Natural killer cell (primary cell): ENCODE results near the gene FAT2. TPM values are rescaled to one million over a fixed set of nuclear protein-coding genes. Genes with fewer than 3 reads are reported as not detected.
A peak's percentile ranks its signal among the peaks of the same experiment; 100 is the strongest.

Experiments
- ATAC-seq, 3 donors: fragments of 150-1000 bp in 2 of 3; fragments of 200-7000 bp in 1 of 3; cut with Tn5 transposase; 1 replicate in 1 of 3; 2 replicates in 2 of 3; pipeline ENCODE4 v1.10.0; 2021; ENCODE audit warnings: mild to moderate bottlenecking in 2 of 3, moderate library complexity in 2 of 3
- DNase-seq, 2 donors: peaks; one replicate each; pipeline versions ENCODE4 v3.0.0 to v3.0.0-alpha.2; 2013 to 2021; ENCODE audit warnings: mixed read lengths in 1 of 2
- H3K27ac ChIP-seq: one replicate; pipeline ENCODE4 v1.5.1; 2013; ENCODE audit warnings: mild to moderate bottlenecking, low read length
- H3K27me3 ChIP-seq: one replicate; pipeline ENCODE4 v1.6.1; 2013; ENCODE audit warnings: low read length; ENCODE audit not compliant: control insufficient read depth, insufficient read depth
- H3K36me3 ChIP-seq: one replicate; pipeline ENCODE4 v1.6.1; 2013; ENCODE audit warnings: low read length; ENCODE audit not compliant: control insufficient read depth, insufficient read depth
- H3K4me1 ChIP-seq: one replicate; pipeline ENCODE4 v1.6.1; 2013; ENCODE audit warnings: low read length; ENCODE audit not compliant: control insufficient read depth, insufficient read depth
- H3K4me3 ChIP-seq: one replicate; pipeline ENCODE4 v1.5.1; 2013; ENCODE audit warnings: low read length
- H3K9me3 ChIP-seq: one replicate; pipeline ENCODE4 v1.6.1; 2013; ENCODE audit warnings: low read length; ENCODE audit not compliant: control insufficient read depth, insufficient read depth
- H3K27ac Mint-ChIP-seq, 2 donors: one replicate each; pipeline ENCODE4 v1.8.0; 2022; ENCODE audit warnings: mild to moderate bottlenecking in 2 of 2, mixed read lengths in 2 of 2, moderate library complexity in 1 of 2
- H3K27me3 Mint-ChIP-seq, 2 donors: one replicate each; pipeline ENCODE4 v1.8.0; 2022; ENCODE audit warnings: low read depth in 2 of 2, mixed read lengths in 2 of 2
- H3K36me3 Mint-ChIP-seq: one replicate; pipeline ENCODE4 v1.8.0; 2022; ENCODE audit warnings: mixed read lengths
- H3K4me1 Mint-ChIP-seq, 2 donors: one replicate each; pipeline ENCODE4 v1.8.0; 2022; ENCODE audit warnings: mixed read lengths in 2 of 2
- H3K4me3 Mint-ChIP-seq: one replicate; pipeline ENCODE4 v1.8.0; 2022; ENCODE audit warnings: mild to moderate bottlenecking, moderate library complexity, mixed read lengths
- H3K9me3 Mint-ChIP-seq, 2 donors: one replicate each; pipeline ENCODE4 v1.8.0; 2022; ENCODE audit warnings: mixed read lengths in 2 of 2
- CTCF ChIP-seq: fragments of 200-600 bp; IDR thresholded peaks from one replicate; pipeline ENCODE4 v1.8.0; 2022; ENCODE audit warnings: antibody characterized with exemption
- WGBS: methylation state at CpG from one replicate; pipeline ENCODE4 v1.1.7; 2013; ENCODE audit warnings: missing lambda C conversion rate; ENCODE audit not compliant: insufficient coverage; 5-methylcytosine and 5-hydroxymethylcytosine counted together
- intact Hi-C: fragments of 100-400 bp; cut with micrococcal nuclease; formaldehyde crosslinking; loops from one replicate; pipeline ENCODE4 v1.14.2; 2022
- total RNA-seq, 4 donors: library from RNA; stranded (reverse); fragments of 120-200 nt in 1 of 4; gene quantifications; one replicate each; pipeline versions ENCODE4 v1.2.3 to v1.2.4, GENCODE V29; 2013 to 2022

Gene FAT2
- total RNA-seq, 3 donors from 2014 or later (not counting 1 experiment from before 2014, with no cell fraction given): not detected

- intact Hi-C loops: no loop called here
- H3K27ac ChIP-seq: no peak overlapping the region
- DNase-seq (no peak), ATAC-seq (no peak)
- WGBS: 79% methylated on average over 4 of the region's 4 CpGs
- H3K36me3 Mint-ChIP-seq: no peaks in the 10 kb centered on the region
- H3K9me3 ChIP-seq: no peaks in the 10 kb centered on the region
- H3K36me3 ChIP-seq: no peaks in the 10 kb centered on the region
- TF ChIP-seq CTCF: no peak
- H3K9me3 Mint-ChIP-seq: no peaks in the 10 kb centered on the region
- H3K4me3 ChIP-seq: no peak overlapping the region
- peaks cover 19 to 20% of the 10 kb centered on the region in 2 donors for H3K4me1 Mint-ChIP-seq
- peaks cover 13% of the 10 kb centered on the region for H3K4me1 ChIP-seq
- no peak overlapping the region for H3K27ac Mint-ChIP-seq
- no peak overlapping the region for H3K4me3 Mint-ChIP-seq
- no peaks in the 10 kb centered on the region for H3K27me3 ChIP-seq
- peaks cover 0 to 3% of the 10 kb centered on the region in 2 donors for H3K27me3 Mint-ChIP-seq
Measured at GRCh38 chr5:151615431-151615830, 24.3 kb upstream of the FAT2 start.

- no peak for TF ChIP-seq CTCF
- ATAC-seq: no peak
- Histone ChIP-seq H3K27me3 (no peaks in the 10 kb centered on the region), H3K4me1 (peaks cover 13% of the 10 kb centered on the region), H3K36me3 (no peaks in the 10 kb centered on the region), H3K4me3 (no peak overlapping the region), H3K9me3 (no peaks in the 10 kb centered on the region), H3K27ac (no peak overlapping the region)
- no peak overlapping the region for H3K27ac Mint-ChIP-seq
- H3K9me3 Mint-ChIP-seq: no peaks in the 10 kb centered on the region
- intact Hi-C loops: no loop called here
- no peak overlapping the region for H3K4me3 Mint-ChIP-seq
- peaks cover 19 to 20% of the 10 kb centered on the region in 2 donors for H3K4me1 Mint-ChIP-seq
- WGBS: 95% methylated on average over 7 of the region's 7 CpGs
- peaks cover 0 to 6% of the 10 kb centered on the region in 2 donors for H3K27me3 Mint-ChIP-seq
- H3K36me3 Mint-ChIP-seq: no peaks in the 10 kb centered on the region
- DNase-seq: no peak
Measured at GRCh38 chr5:151614565-151614964, 23.4 kb upstream of the FAT2 start.

GRCh38 chr5:151612689-151613427, 21.7 kb upstream of the FAT2 start:
- Mint-ChIP-seq H3K9me3 (no peaks in the 10 kb centered on the region), H3K27ac (peak overlapping the region; percentile 73), H3K4me1 (peaks cover 19 to 20% of the 10 kb centered on the region in 2 donors), H3K36me3 (no peaks in the 10 kb centered on the region), H3K4me3 (peak overlapping the region; percentile 50), H3K27me3 (peaks cover 0 to 6% of the 10 kb centered on the region in 2 donors)
- no peak overlapping the region for H3K27ac ChIP-seq
- WGBS: 2% methylated on average over 8 of the region's 8 CpGs
- peaks cover 13% of the 10 kb centered on the region for H3K4me1 ChIP-seq
- no peak overlapping the region for H3K4me3 ChIP-seq
- intact Hi-C loops: no loop called here
- peak in 2 of 3 donors; percentile 18 to 69 for ATAC-seq
- peak in 1 of 2 donors; percentile 63 for DNase-seq
- H3K9me3 ChIP-seq: no peaks in the 10 kb centered on the region
- no peak for TF ChIP-seq CTCF
- H3K27me3 ChIP-seq: no peaks in the 10 kb centered on the region
- H3K36me3 ChIP-seq: no peaks in the 10 kb centered on the region
